Stimulated activated naive B cell treated with anti-CD40 and anti-IgM and Interleukin-4, amounts not matched to agents 10 μg/mL and 1 μg/mL and 100 μg/mL, for 72 hours (primary cell): ENCODE measurements around the gene ROBO2.

ENCODE experiments used
- ATAC-seq, 2 donors: fragments of 150-1000 bp; cut with Tn5 transposase; replicated peaks; 2 replicates each; pipeline ENCODE4 v1.10.0; 2021; ENCODE audit warnings: moderate library complexity in 1 of 2
- DNase-seq: peaks from one replicate; pipeline ENCODE4 v3.0.0; 2021
- H3K27ac Mint-ChIP-seq: one replicate; pipeline ENCODE4 v1.8.0; 2022; ENCODE audit warnings: mild to moderate bottlenecking, mixed read lengths
- H3K27me3 Mint-ChIP-seq, 2 donors: one replicate each; pipeline ENCODE4 v1.8.0; 2022; ENCODE audit warnings: mixed read lengths in 2 of 2
- H3K36me3 Mint-ChIP-seq, 2 donors: one replicate each; pipeline ENCODE4 v1.8.0; 2022; ENCODE audit warnings: mixed read lengths in 2 of 2, mild to moderate bottlenecking in 1 of 2
- H3K4me1 Mint-ChIP-seq, 2 donors: one replicate each; pipeline ENCODE4 v1.8.0; 2022; ENCODE audit warnings: mixed read lengths in 2 of 2, mild to moderate bottlenecking in 1 of 2
- H3K4me3 Mint-ChIP-seq, 2 donors: one replicate each; pipeline ENCODE4 v1.8.0; 2022; ENCODE audit warnings: mild to moderate bottlenecking in 2 of 2, mixed read lengths in 2 of 2, moderate library complexity in 1 of 2
- H3K9me3 Mint-ChIP-seq, 2 donors: one replicate each; pipeline ENCODE4 v1.8.0; 2022; ENCODE audit warnings: mixed read lengths in 2 of 2, mild to moderate bottlenecking in 1 of 2

The ROBO2 gene

DNA sequence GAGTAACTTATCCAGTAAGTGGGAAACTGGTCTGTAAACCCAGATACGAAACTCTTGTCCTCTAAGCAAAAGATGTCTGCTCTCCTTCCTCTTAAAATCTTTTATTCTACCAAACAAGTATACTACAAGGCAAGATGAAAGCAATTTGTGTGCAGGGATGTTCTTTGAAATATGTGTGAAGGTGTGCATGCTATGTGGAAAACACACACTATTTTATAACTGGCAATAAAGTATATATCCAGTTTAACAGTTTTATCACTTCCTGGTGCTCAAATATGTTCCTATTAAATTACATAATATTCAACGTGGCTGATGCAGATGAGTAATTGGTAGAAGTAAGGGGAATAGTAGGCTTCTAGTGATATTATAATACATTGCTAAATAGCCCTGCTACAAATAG is 566.5 kb downstream of the ROBO2 start:
- H3K27me3 Mint-ChIP-seq, result no peaks in the 10 kb centered on the region
- H3K4me3 Mint-ChIP-seq, result no peak overlapping the region
- DNase-seq (no peak), ATAC-seq (no peak)
- H3K9me3 Mint-ChIP-seq, result peaks cover 2 to 4% of the 10 kb centered on the region in 2 donors
- no peak overlapping the region for H3K27ac Mint-ChIP-seq
- no peaks in the 10 kb centered on the region for H3K4me1 Mint-ChIP-seq
- no peaks in the 10 kb centered on the region for H3K36me3 Mint-ChIP-seq

DNA sequence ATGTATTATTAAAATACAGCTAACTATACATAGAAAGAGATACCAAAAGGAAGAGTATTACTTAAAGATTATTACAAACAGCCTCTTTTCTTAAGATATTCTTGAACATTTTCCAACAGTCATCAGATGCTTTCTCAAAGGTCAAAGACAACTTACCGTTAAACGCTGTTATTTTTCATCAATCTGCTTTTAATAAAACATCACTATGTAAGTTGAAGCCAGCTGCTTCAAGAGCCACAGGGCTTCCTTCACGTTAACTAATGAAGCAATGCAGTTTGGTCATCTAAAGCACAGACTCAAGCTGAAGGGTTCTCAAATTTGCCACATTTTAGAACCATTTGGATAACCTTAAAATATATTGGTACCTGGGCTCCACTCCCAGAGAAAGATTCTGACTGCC is 578.8 kb downstream of the ROBO2 start:
- H3K27me3 Mint-ChIP-seq, result no peaks in the 10 kb centered on the region
- no peak for DNase-seq
- H3K27ac Mint-ChIP-seq, result no peak overlapping the region
- ATAC-seq, result no peak
- H3K36me3 Mint-ChIP-seq, result no peaks in the 10 kb centered on the region
- H3K9me3 Mint-ChIP-seq, result peaks cover 0 to 2% of the 10 kb centered on the region in 2 donors
- H3K4me1 Mint-ChIP-seq, result no peaks in the 10 kb centered on the region
- no peak overlapping the region for H3K4me3 Mint-ChIP-seq

DNA sequence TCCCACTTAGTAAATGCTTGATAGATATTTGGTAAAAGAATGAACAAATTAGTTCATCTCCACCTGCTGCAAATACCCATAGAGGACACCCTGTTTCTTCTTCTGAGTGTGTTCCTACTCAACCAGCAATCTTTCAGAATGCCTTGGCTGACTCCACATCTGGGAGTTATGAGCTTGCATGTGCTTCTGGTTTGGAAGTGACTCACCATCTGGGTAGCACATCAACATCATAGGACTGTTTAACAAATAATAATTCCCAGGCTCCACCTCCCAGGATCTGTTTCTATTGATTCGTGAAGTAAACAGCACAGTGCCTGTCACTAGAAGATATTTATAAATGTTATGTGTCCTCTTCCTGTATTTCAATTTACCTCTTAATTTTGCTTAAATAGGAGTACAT is 580.1 kb downstream of the ROBO2 start:
- Mint-ChIP-seq H3K27ac (no peak overlapping the region), H3K27me3 (no peaks in the 10 kb centered on the region), H3K4me1 (no peaks in the 10 kb centered on the region), H3K9me3 (peaks cover 0 to 2% of the 10 kb centered on the region in 2 donors), H3K4me3 (no peak overlapping the region), H3K36me3 (no peaks in the 10 kb centered on the region)
- ATAC-seq (no peak), DNase-seq (no peak)

DNA sequence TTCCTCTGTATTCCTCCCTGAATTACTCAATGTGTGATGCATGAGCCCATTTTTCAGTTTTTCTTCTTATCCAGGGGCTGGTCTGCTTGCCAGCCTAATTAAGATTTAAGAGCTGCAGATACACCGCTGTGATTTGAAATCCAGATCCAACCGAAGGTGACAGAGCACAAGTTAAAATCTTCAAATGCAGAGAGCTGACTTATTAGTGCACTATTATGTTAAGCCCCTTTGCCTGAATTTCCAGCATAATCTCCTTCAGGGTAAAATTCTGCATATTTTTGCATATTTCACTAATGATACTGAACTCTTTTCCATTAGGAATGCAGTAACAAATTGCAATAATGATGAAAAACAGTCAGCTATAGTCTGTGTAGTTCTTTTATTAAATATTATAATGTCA is 583.6 kb downstream of the ROBO2 start:
- DNase-seq, result no peak
- no peak for ATAC-seq
- H3K9me3 Mint-ChIP-seq, result no peaks in the 10 kb centered on the region
- H3K4me1 Mint-ChIP-seq, result no peaks in the 10 kb centered on the region
- no peaks in the 10 kb centered on the region for H3K27me3 Mint-ChIP-seq
- H3K36me3 Mint-ChIP-seq, result no peaks in the 10 kb centered on the region
- no peak overlapping the region for H3K4me3 Mint-ChIP-seq
- H3K27ac Mint-ChIP-seq, result no peak overlapping the region

- H3K27me3 Mint-ChIP-seq, result no peaks in the 10 kb centered on the region
- H3K4me1 Mint-ChIP-seq, result no peaks in the 10 kb centered on the region
- peaks cover 0 to 1% of the 10 kb centered on the region in 2 donors for H3K9me3 Mint-ChIP-seq
- no peak overlapping the region for H3K27ac Mint-ChIP-seq
- no peak for ATAC-seq
- H3K4me3 Mint-ChIP-seq, result no peak overlapping the region
- DNase-seq, result no peak
- no peaks in the 10 kb centered on the region for H3K36me3 Mint-ChIP-seq
These were observed 586.3 kb downstream of the ROBO2 start for GRCh38 chr3:77626157-77626556.

GRCh38 chr3:77648214-77648613 is 608.3 kb downstream of the ROBO2 start:
- no peaks in the 10 kb centered on the region for H3K27me3 Mint-ChIP-seq
- H3K36me3 Mint-ChIP-seq, result no peaks in the 10 kb centered on the region
- ATAC-seq (no peak), DNase-seq (no peak)
- H3K4me3 Mint-ChIP-seq, result no peak overlapping the region
- H3K9me3 Mint-ChIP-seq, result no peaks in the 10 kb centered on the region
- H3K27ac Mint-ChIP-seq, result no peak overlapping the region
- H3K4me1 Mint-ChIP-seq, result no peaks in the 10 kb centered on the region

DNA sequence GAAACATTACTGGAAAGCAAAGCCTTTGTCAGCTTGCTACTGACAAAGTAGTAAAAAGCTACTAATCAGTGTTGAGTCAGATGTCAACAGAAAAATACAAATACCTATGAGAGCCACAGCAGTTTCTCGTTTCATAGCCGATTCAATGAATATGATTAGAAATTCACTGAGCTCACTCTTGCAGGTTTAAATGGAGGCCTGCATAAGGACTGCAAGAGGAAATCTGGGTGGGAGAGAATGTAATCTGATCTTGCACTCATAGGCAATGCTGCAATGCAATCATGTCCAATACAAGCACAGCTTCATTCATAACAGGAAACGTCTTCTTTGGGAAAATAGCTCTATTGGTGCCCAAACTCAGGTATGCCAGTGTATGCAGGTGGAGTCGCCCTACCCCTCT is 608.8 kb downstream of the ROBO2 start:
- Mint-ChIP-seq H3K36me3 (no peaks in the 10 kb centered on the region), H3K27me3 (no peaks in the 10 kb centered on the region), H3K4me1 (no peaks in the 10 kb centered on the region), H3K9me3 (no peaks in the 10 kb centered on the region), H3K4me3 (no peak overlapping the region), H3K27ac (no peak overlapping the region)
- DNase-seq (no peak), ATAC-seq (no peak)

DNA sequence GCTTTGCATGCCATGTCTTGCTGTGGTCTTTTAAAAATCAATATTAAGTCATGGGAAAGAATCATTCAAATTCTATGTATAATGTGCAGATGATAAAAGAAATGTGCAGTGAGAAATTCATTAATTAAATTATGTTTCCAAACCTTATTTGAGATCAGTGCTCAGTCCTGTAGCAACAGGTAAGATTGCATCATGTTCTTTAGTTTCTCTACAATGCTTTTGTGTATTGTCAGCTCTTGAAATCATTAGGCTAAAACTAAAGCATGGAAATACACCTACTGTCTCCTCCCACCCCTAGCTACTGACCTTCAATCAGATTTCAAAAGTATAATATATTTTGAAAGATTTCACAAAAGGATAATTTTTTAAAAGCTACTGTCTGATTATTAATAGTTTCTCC is 612.7 kb downstream of the ROBO2 start:
- DNase-seq, result no peak
- ATAC-seq, result no peak
- Mint-ChIP-seq H3K27me3 (no peaks in the 10 kb centered on the region), H3K4me3 (no peak overlapping the region), H3K4me1 (no peaks in the 10 kb centered on the region), H3K27ac (no peak overlapping the region), H3K36me3 (no peaks in the 10 kb centered on the region), H3K9me3 (peaks cover 0 to 1% of the 10 kb centered on the region in 2 donors)

GRCh38 chr3:77655396-77655795 is 615.5 kb downstream of the ROBO2 start:
- no peak for ATAC-seq
- Mint-ChIP-seq H3K27ac (no peak overlapping the region), H3K27me3 (no peaks in the 10 kb centered on the region), H3K4me1 (no peaks in the 10 kb centered on the region), H3K36me3 (no peaks in the 10 kb centered on the region), H3K4me3 (no peak overlapping the region), H3K9me3 (peaks cover 6 to 12% of the 10 kb centered on the region in 2 donors)
- DNase-seq, result no peak

- Mint-ChIP-seq H3K4me1 (no peaks in the 10 kb centered on the region), H3K27me3 (no peaks in the 10 kb centered on the region), H3K27ac (no peak overlapping the region), H3K4me3 (no peak overlapping the region), H3K9me3 (peaks cover 16 to 23% of the 10 kb centered on the region in 2 donors), H3K36me3 (no peaks in the 10 kb centered on the region)
- DNase-seq (no peak), ATAC-seq (no peak)
These were observed 620.8 kb downstream of the ROBO2 start for GRCh38 chr3:77660718-77661117.

DNA sequence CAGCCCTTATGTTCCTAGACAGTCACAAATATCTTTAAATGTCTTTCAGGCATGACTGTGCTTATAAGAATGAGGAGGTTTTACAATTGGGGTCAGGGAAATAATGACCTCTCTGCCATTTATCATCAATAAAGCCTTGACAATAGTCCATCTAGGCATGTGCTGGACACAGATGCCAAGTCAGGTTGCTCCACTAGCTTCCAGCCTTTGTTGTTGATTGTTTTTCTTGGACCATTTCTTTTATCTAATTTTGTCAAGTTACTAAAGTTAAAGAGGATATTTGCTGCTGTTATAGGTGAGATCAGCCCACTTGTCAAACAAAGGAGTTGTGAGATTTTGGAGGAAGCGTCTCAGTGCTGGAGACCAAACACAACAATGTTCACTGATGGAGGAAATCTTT is 628.0 kb downstream of the ROBO2 start:
- no peaks in the 10 kb centered on the region for H3K27me3 Mint-ChIP-seq

DNA sequence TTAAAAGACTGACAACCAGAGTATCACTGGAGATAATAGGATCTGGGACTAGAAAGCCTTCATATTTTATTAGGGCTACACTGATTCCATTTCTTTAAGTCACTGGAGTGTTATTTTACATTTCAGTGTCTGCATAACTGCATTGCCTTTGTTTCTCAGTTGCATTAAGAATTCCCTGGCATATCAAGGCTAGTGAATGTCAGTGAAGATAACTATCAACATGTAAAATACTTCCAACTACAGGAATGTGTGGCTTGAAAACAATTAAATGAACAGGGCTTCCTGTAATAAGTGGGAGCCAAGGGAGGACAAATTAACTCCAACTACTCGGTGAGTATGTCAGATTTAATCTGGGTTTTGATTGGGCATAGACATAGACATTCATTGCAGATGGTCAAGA is 628.5 kb downstream of the ROBO2 start:
- H3K4me3 Mint-ChIP-seq, result no peak overlapping the region
- peaks cover 3 to 8% of the 10 kb centered on the region in 2 donors for H3K9me3 Mint-ChIP-seq
- ATAC-seq (no peak), DNase-seq (no peak)
- H3K36me3 Mint-ChIP-seq, result peaks cover 0 to 2% of the 10 kb centered on the region in 2 donors
- H3K4me1 Mint-ChIP-seq, result no peaks in the 10 kb centered on the region
- H3K27me3 Mint-ChIP-seq, result no peaks in the 10 kb centered on the region
- no peak overlapping the region for H3K27ac Mint-ChIP-seq

More for the DNA sequence above, 628.0 kb downstream of the ROBO2 start:
- H3K27ac Mint-ChIP-seq, result no peak overlapping the region
- no peaks in the 10 kb centered on the region for H3K4me1 Mint-ChIP-seq
- ATAC-seq (no peak), DNase-seq (no peak)
- H3K4me3 Mint-ChIP-seq, result no peak overlapping the region
- H3K36me3 Mint-ChIP-seq, result peaks cover 0 to 2% of the 10 kb centered on the region in 2 donors
- peaks cover 8 to 12% of the 10 kb centered on the region in 2 donors for H3K9me3 Mint-ChIP-seq

DNA sequence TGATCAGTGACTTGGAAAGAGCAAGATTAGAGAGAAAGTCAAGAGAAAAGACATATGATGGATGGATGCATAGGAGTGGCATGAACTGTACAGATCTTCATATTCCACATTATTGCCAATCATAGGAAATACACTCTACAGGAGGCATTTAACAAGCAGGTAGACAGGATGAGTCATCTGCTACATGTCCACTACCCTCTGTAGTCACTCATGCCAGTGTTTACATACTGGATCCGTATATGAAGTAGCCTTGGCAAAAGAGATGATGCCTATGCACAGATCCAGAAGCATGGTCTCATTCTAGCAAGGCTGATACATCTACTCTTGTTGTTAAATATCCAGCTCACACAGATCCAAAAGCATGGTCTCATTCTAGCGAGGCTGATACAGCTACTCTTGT is 632.1 kb downstream of the ROBO2 start:
- Mint-ChIP-seq H3K4me1 (no peaks in the 10 kb centered on the region), H3K4me3 (no peak overlapping the region), H3K27ac (no peak overlapping the region), H3K36me3 (peaks cover 0 to 2% of the 10 kb centered on the region in 2 donors), H3K27me3 (no peaks in the 10 kb centered on the region), H3K9me3 (peaks cover 7 to 9% of the 10 kb centered on the region in 2 donors)
- DNase-seq (no peak), ATAC-seq (no peak)

- Mint-ChIP-seq H3K36me3 (no peaks in the 10 kb centered on the region), H3K9me3 (peaks cover 12% of the 10 kb centered on the region in 2 donors), H3K27ac (no peak overlapping the region), H3K27me3 (no peaks in the 10 kb centered on the region), H3K4me3 (no peak overlapping the region), H3K4me1 (no peaks in the 10 kb centered on the region)
- no peak for ATAC-seq
- DNase-seq, result no peak
These were observed 642.3 kb downstream of the ROBO2 start for GRCh38 chr3:77682162-77682561.

- Mint-ChIP-seq H3K36me3 (no peaks in the 10 kb centered on the region), H3K4me3 (no peak overlapping the region), H3K27me3 (no peaks in the 10 kb centered on the region), H3K27ac (no peak overlapping the region), H3K4me1 (no peaks in the 10 kb centered on the region), H3K9me3 (peaks cover 8 to 14% of the 10 kb centered on the region in 2 donors)
- DNase-seq (no peak), ATAC-seq (no peak)
These were observed 644.2 kb downstream of the ROBO2 start for GRCh38 chr3:77684115-77684514.

DNA sequence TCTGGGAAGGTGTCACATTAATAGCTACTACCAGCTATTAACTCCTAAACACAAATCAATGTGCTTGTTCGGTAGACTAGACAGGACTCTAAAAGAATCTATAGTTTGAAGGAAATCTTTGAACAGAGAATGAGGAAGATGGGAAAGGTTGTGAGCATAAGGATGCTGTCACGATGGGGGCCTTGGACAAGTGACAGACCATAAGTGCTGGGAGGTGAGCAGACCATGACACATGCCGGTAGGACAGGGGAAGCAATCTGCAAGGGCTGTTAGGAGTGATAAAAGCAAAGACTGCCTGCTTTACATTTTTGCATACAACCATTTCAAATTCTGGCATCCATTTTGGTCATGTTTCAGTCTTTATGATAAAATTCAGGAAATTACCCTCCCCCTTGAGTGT is 645.8 kb downstream of the ROBO2 start:
- no peak overlapping the region for H3K4me3 Mint-ChIP-seq
- H3K27ac Mint-ChIP-seq, result no peak overlapping the region
- H3K9me3 Mint-ChIP-seq, result peaks cover 8 to 14% of the 10 kb centered on the region in 2 donors
- H3K4me1 Mint-ChIP-seq, result no peaks in the 10 kb centered on the region
- ATAC-seq, result no peak
- no peaks in the 10 kb centered on the region for H3K27me3 Mint-ChIP-seq
- no peak for DNase-seq
- H3K36me3 Mint-ChIP-seq, result no peaks in the 10 kb centered on the region
